GM19328 (cell line): ENCODE data around the gene CEP192.
"Not testable (repeated sequence)": the region's sequence is repeated elsewhere in the genome, so short reads cannot be mapped to it uniquely, and the experiment has no call there.

Experiments
- ATAC-seq: cut with Tn5 transposase; IDR thresholded peaks from one replicate; pipeline ENCODE4 v1.9.1; 2021; ENCODE audit warnings: mild to moderate bottlenecking, moderate library complexity; ENCODE audit not compliant: unreplicated experiment

Gene CEP192

DNA sequence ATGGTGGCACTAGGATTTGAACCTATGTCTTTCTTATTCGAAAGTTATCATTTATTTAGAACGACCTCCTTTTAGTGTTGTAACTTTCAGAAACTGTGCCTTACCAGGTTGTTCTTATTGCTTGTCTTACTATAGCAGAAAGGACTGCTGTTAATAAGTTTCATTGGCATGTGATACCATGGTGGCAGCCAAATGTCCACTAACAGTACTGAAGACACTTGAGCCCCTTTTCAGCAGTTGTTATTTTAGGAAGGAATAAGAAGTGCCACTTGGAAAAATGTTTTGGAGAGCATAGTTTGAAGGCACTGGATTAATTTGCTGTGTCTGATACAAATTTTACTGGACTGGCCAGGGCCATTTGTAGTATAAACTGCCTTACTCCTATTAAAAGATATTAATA, 37.7 kb downstream of the CEP192 start:
- ATAC-seq: no peak

DNA sequence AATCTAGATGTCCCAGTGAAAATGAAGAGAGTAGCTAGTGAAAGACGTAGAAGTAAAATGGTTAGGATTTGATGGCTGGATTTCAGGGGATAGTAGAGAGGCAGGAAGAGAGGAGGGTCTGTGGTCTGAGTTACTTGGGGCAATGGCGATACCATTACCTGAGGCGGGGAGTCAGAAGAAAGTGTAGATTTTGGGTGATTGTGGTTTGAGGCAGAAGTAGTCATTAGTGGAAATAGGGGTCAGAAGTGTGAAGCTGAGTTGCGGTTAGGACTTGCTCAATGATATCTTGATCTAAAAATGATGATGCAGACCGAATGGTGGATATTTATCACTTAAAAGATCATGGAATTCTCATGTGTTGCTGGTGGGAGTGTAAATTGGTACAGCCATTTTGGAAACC, 41.0 kb downstream of the CEP192 start:
- ATAC-seq: no peak

- ATAC-seq: no peak
Measured at GRCh38 chr18:13035249-13035914, 44.2 kb downstream of the CEP192 start.

DNA sequence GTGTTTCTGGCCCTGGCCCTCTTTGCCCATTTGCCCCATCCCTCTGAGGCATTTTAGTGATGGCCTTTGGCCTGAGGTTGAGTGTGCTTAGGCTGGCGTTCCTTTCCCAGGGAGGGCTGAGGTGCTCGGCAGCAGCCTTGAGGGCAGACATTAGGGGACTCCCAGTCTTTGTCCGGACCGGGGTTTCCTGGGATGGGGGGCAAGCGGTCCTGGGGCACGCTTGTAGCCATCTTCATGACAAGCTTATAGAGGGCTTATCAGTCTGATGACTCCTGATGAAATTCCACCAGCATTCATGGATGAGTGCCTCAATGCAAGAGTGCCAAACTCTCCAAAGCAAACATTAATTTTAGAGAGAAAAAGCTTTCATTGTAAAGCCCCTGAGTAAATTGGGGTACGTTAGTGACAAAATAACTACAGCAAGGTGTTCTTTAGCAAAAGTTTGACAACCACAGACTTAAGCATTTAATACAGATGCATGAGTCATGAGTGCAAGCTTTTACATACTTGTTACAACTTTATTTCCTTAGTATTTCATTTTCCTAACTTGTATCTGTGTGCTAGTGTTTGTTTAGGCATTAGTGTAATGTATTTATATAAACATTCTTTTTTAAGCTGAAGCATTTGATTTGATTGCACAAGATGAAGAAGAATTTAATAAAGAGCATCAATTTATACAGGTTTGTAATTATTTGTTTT, 45.6 kb downstream of the CEP192 start:
- ATAC-seq: no peak

GRCh38 chr18:13039806-13040205, 48.6 kb downstream of the CEP192 start:
- no peak for ATAC-seq

- no peak for ATAC-seq
Measured at GRCh38 chr18:13043066-13043465, 51.9 kb downstream of the CEP192 start.

DNA sequence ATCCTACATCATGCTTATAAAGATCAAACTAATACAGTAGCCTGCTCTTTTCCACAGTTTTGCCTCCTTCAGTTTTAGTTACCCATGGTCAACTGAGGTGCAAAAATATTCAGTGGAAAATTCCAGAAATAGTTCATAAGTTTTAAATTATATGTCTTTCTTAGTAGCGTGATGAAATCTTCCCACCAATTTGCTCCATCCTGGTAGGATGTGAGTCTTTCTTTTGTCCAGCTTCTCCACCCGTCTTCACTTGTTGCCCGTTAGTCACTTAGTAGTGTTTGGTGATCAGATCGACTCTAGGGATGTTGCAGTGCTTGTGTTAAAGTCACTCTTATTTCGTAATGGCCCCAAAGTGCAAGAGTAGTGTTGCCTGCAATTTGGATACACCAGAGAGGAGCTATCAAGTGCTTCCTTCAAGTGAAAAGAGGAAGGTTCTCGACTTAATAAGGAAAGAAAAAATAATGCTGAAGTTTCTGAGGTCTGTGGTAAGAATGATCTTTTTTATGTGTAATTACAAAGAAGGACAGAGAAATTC, 57.0 kb downstream of the CEP192 start:
- ATAC-seq: no peak

DNA sequence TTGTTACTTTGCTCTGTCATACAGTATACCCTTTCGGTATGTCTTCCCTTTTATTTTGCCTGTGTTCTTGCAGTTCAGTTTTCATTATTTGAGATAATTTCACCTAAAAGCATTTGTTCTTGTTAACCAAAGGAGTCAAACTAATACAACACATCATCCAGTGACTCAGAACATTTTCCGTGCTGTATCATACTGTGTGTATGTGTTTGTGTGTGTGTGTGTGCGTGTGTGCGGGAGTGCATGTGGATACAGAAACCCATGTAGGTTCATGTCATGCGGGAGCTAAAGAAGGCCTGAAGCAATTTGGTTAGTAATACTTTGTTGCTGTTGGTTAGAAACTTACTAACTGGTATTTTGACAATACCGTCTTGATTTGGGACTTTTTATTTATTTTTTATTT, 60.0 kb downstream of the CEP192 start:
- no peak for ATAC-seq

GRCh38 chr18:13051950-13052349, 60.8 kb downstream of the CEP192 start:
- peak; percentile 70 for ATAC-seq

DNA sequence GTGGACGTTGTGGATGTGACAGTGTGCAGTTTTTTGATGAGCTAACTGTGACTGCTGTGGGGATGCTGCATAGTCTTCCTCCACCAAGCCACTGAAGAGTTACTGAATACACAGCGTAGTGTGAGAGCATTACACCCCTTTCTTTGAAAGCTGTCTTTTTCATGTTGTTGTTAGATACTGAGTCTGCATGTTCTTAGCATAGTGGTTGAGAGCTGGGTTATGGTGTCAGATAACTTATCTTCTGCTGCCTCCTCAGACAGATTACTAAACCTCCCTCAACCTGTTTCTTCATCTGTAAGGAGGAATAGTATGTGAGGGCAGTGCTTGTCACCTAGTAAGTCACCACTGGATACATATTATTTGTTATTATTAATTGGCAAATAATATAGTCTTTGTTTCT, 63.2 kb downstream of the CEP192 start:
- no peak for ATAC-seq

DNA sequence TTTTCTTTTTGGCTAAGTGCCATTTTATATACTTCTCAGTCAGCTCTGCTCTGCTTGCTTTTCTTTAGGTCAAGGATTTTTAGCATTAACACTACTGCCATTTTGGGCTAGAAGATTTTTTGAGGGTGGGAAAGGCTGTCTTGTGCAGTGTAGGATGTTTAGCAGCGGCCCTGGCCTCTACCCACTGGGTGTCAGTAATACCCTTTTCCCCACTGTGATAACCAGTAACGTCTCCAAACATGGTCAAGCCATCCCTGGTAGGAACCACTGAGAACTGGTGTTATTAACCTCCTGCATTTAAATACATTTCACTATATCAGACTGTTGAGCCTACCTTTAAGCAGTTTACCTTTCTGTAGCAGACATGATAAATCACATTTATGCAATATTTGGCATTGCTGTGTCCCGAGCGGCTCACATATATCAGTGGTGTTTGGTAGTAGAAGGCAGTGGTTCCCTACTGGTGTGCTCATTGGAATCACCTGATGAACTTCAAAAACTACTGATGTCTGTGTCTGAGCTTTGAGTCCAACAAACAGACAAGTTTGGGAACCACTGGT, 70.5 kb downstream of the CEP192 start:
- no peak for ATAC-seq

GRCh38 chr18:13067124-13067523, 76.0 kb downstream of the CEP192 start:
- no peak for ATAC-seq

- ATAC-seq: no peak
Measured at GRCh38 chr18:13067966-13068365, 76.8 kb downstream of the CEP192 start.

GRCh38 chr18:13070460-13070859, 79.3 kb downstream of the CEP192 start:
- ATAC-seq: no peak

DNA sequence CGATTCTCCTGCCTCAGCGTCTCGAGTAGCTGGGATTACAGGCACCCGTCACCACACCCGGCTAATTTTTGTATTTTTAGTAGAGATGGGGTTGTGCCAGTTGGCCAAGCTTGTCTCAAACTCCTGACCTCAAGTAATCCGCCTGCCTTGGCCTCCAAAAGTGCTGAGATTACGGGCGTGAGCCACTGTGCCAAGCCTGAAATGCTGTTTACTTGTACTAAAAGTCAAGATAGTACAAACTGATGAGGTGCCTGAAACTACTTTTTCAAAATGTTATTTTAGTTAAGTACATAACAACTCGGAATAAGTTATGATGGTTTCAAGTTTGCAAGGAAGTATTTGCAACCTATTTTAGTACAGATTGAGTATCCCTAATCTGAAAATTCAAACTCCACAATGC, 85.7 kb downstream of the CEP192 start:
- ATAC-seq: no peak

- no peak for ATAC-seq
Measured at GRCh38 chr18:13077473-13077872, 86.3 kb downstream of the CEP192 start.

GRCh38 chr18:13078065-13078464, 86.9 kb downstream of the CEP192 start:
- not testable (repeated sequence) for ATAC-seq

- ATAC-seq: no peak
Measured at GRCh38 chr18:13086906-13087305, 95.7 kb downstream of the CEP192 start.

GRCh38 chr18:13095466-13095865, 104.3 kb downstream of the CEP192 start:
- no peak for ATAC-seq

DNA sequence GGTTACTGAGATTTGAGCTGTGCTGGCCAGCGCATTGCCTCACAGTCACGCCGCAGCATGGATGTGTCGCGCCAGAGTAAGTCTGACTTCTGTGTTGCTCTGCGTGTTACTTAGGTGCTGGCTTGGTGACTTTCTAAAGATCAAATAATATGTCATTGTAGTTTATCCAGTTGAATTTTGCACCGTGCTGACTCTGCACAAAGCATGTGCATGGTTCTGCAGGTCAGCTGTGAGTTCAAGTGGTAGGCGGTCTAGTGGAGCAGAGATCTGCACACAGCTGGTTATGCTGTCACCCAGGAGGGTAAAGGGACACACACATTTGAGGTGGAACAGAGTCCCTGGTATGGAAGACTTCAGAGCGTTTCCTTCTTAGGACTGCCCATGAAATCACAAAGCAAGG, 105.1 kb downstream of the CEP192 start:
- ATAC-seq: no peak

DNA sequence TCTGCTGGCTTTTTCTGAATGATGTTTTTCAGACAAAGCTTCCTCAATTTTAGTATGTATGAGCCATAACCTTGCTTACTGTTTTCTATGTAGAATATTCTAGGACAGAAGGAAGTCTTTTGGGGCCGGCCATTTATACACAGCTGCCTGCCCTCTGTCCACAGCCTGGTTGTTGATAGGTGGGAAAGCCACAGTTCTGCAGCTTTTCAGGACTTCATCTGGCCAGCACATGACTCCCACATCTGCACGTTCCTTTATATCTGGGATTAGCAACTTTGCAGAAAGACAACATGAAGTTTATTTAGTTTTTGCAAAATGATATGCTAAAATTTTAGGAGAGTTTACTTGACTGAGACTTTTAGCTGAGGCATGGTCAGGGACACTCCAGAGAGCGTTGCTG, 105.6 kb downstream of the CEP192 start:
- no peak for ATAC-seq

- ATAC-seq: not testable (repeated sequence)
Measured at GRCh38 chr18:13098104-13098503, 106.9 kb downstream of the CEP192 start.
